Liver (tissue), 9 donors: ENCODE results near the gene SAMD1. TPM values are rescaled to one million over a fixed set of nuclear protein-coding genes. Genes with fewer than 3 reads are reported as not detected.
A peak's percentile ranks its signal among the peaks of the same experiment; 100 is the strongest.

Source experiments
- DNase-seq: peaks from one replicate; pipeline ENCODE4 v3.0.0-alpha.2; 2017; ENCODE audit warnings: low spot score
- H3K27ac ChIP-seq, 2 donors: one replicate each; pipeline ENCODE4 v1.7.0; 2013; ENCODE audit warnings: inconsistent platforms in 2 of 2, low read length in 2 of 2, control low read depth in 1 of 2, low read depth in 1 of 2, mild to moderate bottlenecking in 1 of 2
- H3K27me3 ChIP-seq, 4 donors: one replicate each; pipeline versions ENCODE4 v1.6.1 to v1.7.0; 2013; ENCODE audit warnings: low read length in 3 of 4, inconsistent platforms in 1 of 4, mild to moderate bottlenecking in 1 of 4, moderate library complexity in 1 of 4; ENCODE audit not compliant: control insufficient read depth in 4 of 4, insufficient read depth in 4 of 4
- H3K36me3 ChIP-seq, 4 donors: one replicate each; pipeline versions ENCODE4 v1.6.1 to v1.7.0; 2013; ENCODE audit warnings: low read length in 3 of 4, mild to moderate bottlenecking in 3 of 4, low read depth in 1 of 4, moderate library complexity in 1 of 4; ENCODE audit not compliant: control insufficient read depth in 4 of 4, insufficient read depth in 3 of 4
- H3K4me1 ChIP-seq, 4 donors: one replicate each; pipeline versions ENCODE4 v1.6.1 to v1.7.0; 2013; ENCODE audit warnings: low read length in 3 of 4, mild to moderate bottlenecking in 3 of 4, moderate library complexity in 1 of 4; ENCODE audit not compliant: control insufficient read depth in 4 of 4, insufficient read depth in 4 of 4
- H3K4me3 ChIP-seq, 3 donors: one replicate each; pipeline versions ENCODE4 v1.6.1 to v1.7.0; 2013; ENCODE audit warnings: low read length in 3 of 3, control low read depth in 1 of 3, low read depth in 1 of 3, mild to moderate bottlenecking in 1 of 3
- H3K9ac ChIP-seq, 2 donors: one replicate each; pipeline ENCODE4 v1.7.0; 2013; ENCODE audit warnings: low read length in 2 of 2, mild to moderate bottlenecking in 2 of 2, moderate library complexity in 2 of 2, control low read depth in 1 of 2, low read depth in 1 of 2
- H3K9me3 ChIP-seq, 4 donors: one replicate each; pipeline versions ENCODE4 v1.6.1 to v1.7.0; 2013; ENCODE audit warnings: low read length in 3 of 4; ENCODE audit not compliant: control insufficient read depth in 4 of 4
- CTCF ChIP-seq: fragments of 150-350 bp; IDR thresholded peaks from 2 replicates; pipeline ENCODE4 v1.5.1; 2017; ENCODE audit warnings: improper control_type of control experiment, low read depth, low read length; ENCODE audit not compliant: missing input control
- FOXA1 ChIP-seq: IDR thresholded peaks from 2 replicates; pipeline ENCODE4 v1.6.1; 2016; ENCODE audit warnings: antibody characterized with exemption
- FOXA2 ChIP-seq: IDR thresholded peaks from 2 replicates; pipeline ENCODE4 v1.6.1; 2016; ENCODE audit warnings: antibody characterized with exemption
- GABPA ChIP-seq, 2 donors: IDR thresholded peaks in 1 of 2; conservative IDR thresholded peaks in 1 of 2; 2 replicates each; pipeline ENCODE4 v1.6.1; 2016; ENCODE audit warnings: antibody characterized with exemption in 2 of 2, mild to moderate bottlenecking in 1 of 2, moderate library complexity in 1 of 2
- HNF4A ChIP-seq, 2 donors: conservative IDR thresholded peaks; 2 replicates each; pipeline ENCODE4 v1.6.1; 2016; ENCODE audit warnings: antibody characterized with exemption in 2 of 2, mild to moderate bottlenecking in 2 of 2
- HNF4G ChIP-seq: IDR thresholded peaks from 2 replicates; pipeline ENCODE4 v1.6.1; 2016; ENCODE audit warnings: antibody characterized with exemption
- JUND ChIP-seq, 2 donors: IDR thresholded peaks; 2 replicates each; pipeline ENCODE4 v1.6.1; 2016; ENCODE audit warnings: antibody characterized with exemption in 2 of 2
- RAD21 ChIP-seq, 2 donors: IDR thresholded peaks; 2 replicates each; pipeline ENCODE4 v1.6.1; 2016; ENCODE audit warnings: antibody characterized with exemption in 2 of 2, mild to moderate bottlenecking in 2 of 2
- RXRA ChIP-seq, 2 donors: IDR thresholded peaks; 2 replicates each; pipeline ENCODE4 v1.6.1; 2017 to 2018; ENCODE audit warnings: antibody characterized with exemption in 2 of 2, mild to moderate bottlenecking in 1 of 2
- YY1 ChIP-seq: IDR thresholded peaks from 2 replicates; pipeline ENCODE4 v1.6.1; 2016; ENCODE audit warnings: antibody characterized with exemption, mild to moderate bottlenecking
- ZBTB33 ChIP-seq: IDR thresholded peaks from 2 replicates; pipeline ENCODE4 v1.6.1; 2016; ENCODE audit warnings: antibody characterized with exemption
- WGBS: extraction: QIAGEN DNeasy Blood & Tissue Kit; methylation state at CpG from one replicate; pipeline ENCODE4 v1.1.7; 2013; 5-methylcytosine and 5-hydroxymethylcytosine counted together
- polyA plus RNA-seq, 2 donors: library from polyadenylated mRNA; stranded (reverse) in 1 of 2; unstranded in 1 of 2; fragments of 200-250 nt in 1 of 2; fragments of >200 nt in 1 of 2; fragmentation: Nextera tagmentation in 1 of 2; extraction: Ambion mirVana in 1 of 2; gene quantifications; one replicate each; pipeline versions ENCODE4 v1.2.1 to v1.2.3, GENCODE V29; 2013 to 2015
- total RNA-seq, 2 donors: library from RNA; depleted of rRNA; stranded (reverse); fragments of >200 nt; gene quantifications; one replicate each; pipeline ENCODE4 v1.2.3, GENCODE V29; 2014
- TF ChIP-seq, protein P1 (sequence below): IDR thresholded peaks from 2 replicates; pipeline ENCODE4 v1.6.1; 2016; ENCODE audit warnings: antibody characterized with exemption
- TF ChIP-seq, protein P2 (sequence below): IDR thresholded peaks from 2 replicates; pipeline ENCODE4 v1.6.1; 2016; ENCODE audit warnings: antibody characterized with exemption, mild to moderate bottlenecking
- donor health status: healthy.
- donor health status: healthy.
- donor health status: healthy.
- donor health status: healthy.
- donor health status: healthy.

The SAMD1 gene
- total and polyA plus RNA-seq, 4 donors = 2.1 to 33.0 (median 9.0) TPM

GRCh38 chr19:14096272-14096992 lies 5.9 kb upstream of the SAMD1 start:
- Histone ChIP-seq H3K9ac (no peak overlapping the region), H3K36me3 (peaks cover 7 to 35% (median 13%) of the 10 kb centered on the region in 4 donors), H3K4me3 (no peak overlapping the region), H3K9me3 (peaks cover 0 to 5% (median 3%) of the 10 kb centered on the region in 4 donors), H3K4me1 (peaks cover 0 to 7% (median 2%) of the 10 kb centered on the region in 4 donors), H3K27ac (no peak overlapping the region), H3K27me3 (no peaks in the 10 kb centered on the region)
- TF ChIP-seq FOXA2 = no peak
- TF ChIP-seq HNF4G = no peak
- TF ChIP-seq HNF4A (conservative IDR thresholded peaks at IDR 0.05) = no peak
- TF ChIP-seq RXRA (IDR thresholded peaks at IDR 0.05) = no peak
- TF ChIP-seq RAD21 (IDR thresholded peaks at IDR 0.05) = peak; percentile 8 to 49
- no peak for TF ChIP-seq CTCF
- TF ChIP-seq, protein P1, sequence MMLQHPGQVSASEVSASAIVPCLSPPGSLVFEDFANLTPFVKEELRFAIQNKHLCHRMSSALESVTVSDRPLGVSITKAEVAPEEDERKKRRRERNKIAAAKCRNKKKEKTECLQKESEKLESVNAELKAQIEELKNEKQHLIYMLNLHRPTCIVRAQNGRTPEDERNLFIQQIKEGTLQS = no peak
- TF ChIP-seq, protein P2, sequence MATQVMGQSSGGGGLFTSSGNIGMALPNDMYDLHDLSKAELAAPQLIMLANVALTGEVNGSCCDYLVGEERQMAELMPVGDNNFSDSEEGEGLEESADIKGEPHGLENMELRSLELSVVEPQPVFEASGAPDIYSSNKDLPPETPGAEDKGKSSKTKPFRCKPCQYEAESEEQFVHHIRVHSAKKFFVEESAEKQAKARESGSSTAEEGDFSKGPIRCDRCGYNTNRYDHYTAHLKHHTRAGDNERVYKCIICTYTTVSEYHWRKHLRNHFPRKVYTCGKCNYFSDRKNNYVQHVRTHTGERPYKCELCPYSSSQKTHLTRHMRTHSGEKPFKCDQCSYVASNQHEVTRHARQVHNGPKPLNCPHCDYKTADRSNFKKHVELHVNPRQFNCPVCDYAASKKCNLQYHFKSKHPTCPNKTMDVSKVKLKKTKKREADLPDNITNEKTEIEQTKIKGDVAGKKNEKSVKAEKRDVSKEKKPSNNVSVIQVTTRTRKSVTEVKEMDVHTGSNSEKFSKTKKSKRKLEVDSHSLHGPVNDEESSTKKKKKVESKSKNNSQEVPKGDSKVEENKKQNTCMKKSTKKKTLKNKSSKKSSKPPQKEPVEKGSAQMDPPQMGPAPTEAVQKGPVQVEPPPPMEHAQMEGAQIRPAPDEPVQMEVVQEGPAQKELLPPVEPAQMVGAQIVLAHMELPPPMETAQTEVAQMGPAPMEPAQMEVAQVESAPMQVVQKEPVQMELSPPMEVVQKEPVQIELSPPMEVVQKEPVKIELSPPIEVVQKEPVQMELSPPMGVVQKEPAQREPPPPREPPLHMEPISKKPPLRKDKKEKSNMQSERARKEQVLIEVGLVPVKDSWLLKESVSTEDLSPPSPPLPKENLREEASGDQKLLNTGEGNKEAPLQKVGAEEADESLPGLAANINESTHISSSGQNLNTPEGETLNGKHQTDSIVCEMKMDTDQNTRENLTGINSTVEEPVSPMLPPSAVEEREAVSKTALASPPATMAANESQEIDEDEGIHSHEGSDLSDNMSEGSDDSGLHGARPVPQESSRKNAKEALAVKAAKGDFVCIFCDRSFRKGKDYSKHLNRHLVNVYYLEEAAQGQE = no peak
- 98% methylated on average over 11 of the region's 11 CpGs for WGBS
- no peak for DNase-seq

DNA sequence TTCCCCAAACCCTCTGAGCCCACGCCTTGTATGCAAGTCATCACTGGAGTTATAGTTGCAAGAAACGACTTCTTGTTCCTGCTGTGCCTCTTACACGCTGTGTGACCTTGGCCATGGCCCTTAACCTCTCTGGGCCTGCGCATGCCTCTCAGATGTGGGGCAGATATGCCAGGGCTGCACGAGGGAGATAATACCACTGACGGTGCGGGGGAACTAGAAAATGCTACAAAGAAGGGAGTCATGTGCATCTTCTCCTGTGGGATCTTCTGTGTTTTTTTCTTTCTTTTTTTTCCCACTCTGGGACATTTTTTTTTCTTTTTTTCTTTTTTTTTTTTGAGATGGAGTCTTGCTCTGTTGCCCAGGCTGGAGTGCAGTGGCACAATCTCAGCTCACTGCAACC lies 4.3 kb upstream of the SAMD1 start:
- peaks cover 5 to 21% (median 7%) of the 10 kb centered on the region in 4 donors for H3K36me3 ChIP-seq

More for the DNA sequence above, 4.3 kb upstream of the SAMD1 start:
- no peak overlapping the region for H3K4me3 ChIP-seq
- peaks cover 1 to 8% (median 4%) of the 10 kb centered on the region in 4 donors for H3K4me1 ChIP-seq
- no peak overlapping the region for H3K27ac ChIP-seq
- no peak overlapping the region for H3K9ac ChIP-seq
- no peaks in the 10 kb centered on the region for H3K27me3 ChIP-seq
- peaks cover 0 to 5% (median 3%) of the 10 kb centered on the region in 4 donors for H3K9me3 ChIP-seq
- DNase-seq = no peak
- 87% methylated on average over 7 of the region's 7 CpGs for WGBS
- no peak for TF ChIP-seq JUND (IDR thresholded peaks at IDR 0.05)
- no peak for TF ChIP-seq HNF4G
- no peak for TF ChIP-seq GABPA (IDR thresholded peaks at IDR 0.05 in 1 of 2, conservative IDR thresholded peaks at IDR 0.05 in 1 of 2)
- TF ChIP-seq FOXA1 = no peak
- no peak for TF ChIP-seq YY1
- TF ChIP-seq ZBTB33 = no peak
- no peak for TF ChIP-seq RXRA (IDR thresholded peaks at IDR 0.05)
- TF ChIP-seq HNF4A (conservative IDR thresholded peaks at IDR 0.05) = no peak
